Neutrophil (primary cell): ENCODE data around the gene HMGCS2.
"Not testable (repeated sequence)": the region's sequence is repeated elsewhere in the genome, so short reads cannot be mapped to it uniquely, and the experiment has no call there.

Experiments used
- H3K27ac ChIP-seq: fragments of 200-600 bp; sonication (generic); 2 replicates; pipeline ENCODE4 v1.5.1; 2016; ENCODE audit warnings: mild to moderate bottlenecking, moderate library complexity
- H3K27me3 ChIP-seq: fragments of 200-600 bp; sonication (generic); 2 replicates; pipeline ENCODE4 v1.6.0; 2016; ENCODE audit warnings: mild to moderate bottlenecking
- H3K36me3 ChIP-seq: fragments of 200-600 bp; sonication (generic); 2 replicates; pipeline ENCODE4 v1.5.1; 2017
- H3K4me1 ChIP-seq, 2 experiments: fragments of 200-600 bp in 1 of 2; sonication (generic) in 1 of 2; 1 replicate in 1 of 2; 2 replicates in 1 of 2; pipeline versions ENCODE4 v1.5.1 to v1.6.1; 2013 to 2016; ENCODE audit warnings: low read depth in 1 of 2, low read length in 1 of 2, mild to moderate bottlenecking in 1 of 2, moderate library complexity in 1 of 2; ENCODE audit not compliant: control insufficient read depth in 1 of 2, insufficient read depth in 1 of 2
- H3K4me3 ChIP-seq, 2 experiments: fragments of 200-600 bp in 1 of 2; sonication (generic) in 1 of 2; 1 replicate in 1 of 2; 2 replicates in 1 of 2; pipeline ENCODE4 v1.5.1; 2013 to 2016; ENCODE audit warnings: low read depth in 1 of 2, low read length in 1 of 2, mild to moderate bottlenecking in 1 of 2, moderate library complexity in 1 of 2
- H3K9me3 ChIP-seq: fragments of 200-600 bp; sonication (generic); 2 replicates; pipeline ENCODE4 v1.5.1; 2016
- CTCF ChIP-seq: fragments of 200-600 bp; sonication (generic); IDR thresholded peaks from 2 replicates; pipeline ENCODE4 v1.5.1; 2016; ENCODE audit warnings: antibody characterized with exemption

HMGCS2 gene

GRCh38 chr1:119712342-119713038 lies 56.2 kb downstream of the HMGCS2 start:
- Histone ChIP-seq H3K36me3 (no peaks in the 10 kb centered on the region), H3K4me3 (peak overlapping the region; percentile 40 to 43), H3K27ac (no peak overlapping the region), H3K27me3 (peaks cover 54% of the 10 kb centered on the region), H3K4me1 (peaks cover 11 to 15% of the 10 kb centered on the region in 2 experiments), H3K9me3 (no peaks in the 10 kb centered on the region)
- TF ChIP-seq CTCF, result no peak

- peak within 1 kb of the TSS; percentile 40 to 43 for H3K4me3 ChIP-seq
- no peak within 1 kb of the TSS for H3K27ac ChIP-seq
- TF ChIP-seq CTCF, result no peak
- H3K4me1 ChIP-seq, result peaks cover 11 to 15% of the 10 kb centered on the region in 2 experiments
- no peaks in the 10 kb centered on the region for H3K36me3 ChIP-seq
- no peaks in the 10 kb centered on the region for H3K9me3 ChIP-seq
- peaks cover 54% of the 10 kb centered on the region for H3K27me3 ChIP-seq
These were observed 56.8 kb downstream of the HMGCS2 start, which contains the start of gene PHGDH for GRCh38 chr1:119711804-119712341. PHGDH (plus strand) TSS chr1:119711934; CDS start chr1:119712023, 89 bp downstream.

GRCh38 chr1:119711356-119711803 lies 57.3 kb downstream of the HMGCS2 start:
- H3K9me3 ChIP-seq, H3K27ac ChIP-seq, H3K36me3 ChIP-seq: not testable (repeated sequence)
- Histone ChIP-seq H3K4me3 (peak overlapping the region; percentile 40 to 43), H3K4me1 (peaks cover 11 to 15% of the 10 kb centered on the region in 2 experiments), H3K27me3 (peaks cover 54% of the 10 kb centered on the region)

- H3K36me3 ChIP-seq, H3K27ac ChIP-seq, H3K4me1 ChIP-seq, H3K9me3 ChIP-seq, H3K4me3 ChIP-seq: not testable (repeated sequence)
- peaks cover 27% of the 10 kb centered on the region for H3K27me3 ChIP-seq
These were observed 62.1 kb downstream of the HMGCS2 start for GRCh38 chr1:119706599-119706998.

- TF ChIP-seq CTCF, result no peak
These were observed 64.8 kb downstream of the HMGCS2 start for GRCh38 chr1:119703666-119704450.

GRCh38 chr1:119702384-119702783 lies 66.3 kb downstream of the HMGCS2 start:
- no peaks in the 10 kb centered on the region for H3K4me1 ChIP-seq
- no peaks in the 10 kb centered on the region for H3K36me3 ChIP-seq
- no peaks in the 10 kb centered on the region for H3K9me3 ChIP-seq
- no peak overlapping the region for H3K4me3 ChIP-seq
- no peak for TF ChIP-seq CTCF
- no peak overlapping the region for H3K27ac ChIP-seq
- no peaks in the 10 kb centered on the region for H3K27me3 ChIP-seq

More at GRCh38 chr1:119703666-119704450, 64.8 kb downstream of the HMGCS2 start:
- Histone ChIP-seq H3K9me3 (no peaks in the 10 kb centered on the region), H3K4me3 (no peak overlapping the region), H3K36me3 (no peaks in the 10 kb centered on the region), H3K27me3 (peaks cover 4% of the 10 kb centered on the region), H3K27ac (no peak overlapping the region), H3K4me1 (no peaks in the 10 kb centered on the region)
